ENCODE measurements around the gene LTBP1. TPM values are rescaled to one million over a fixed set of nuclear protein-coding genes. Genes with fewer than 3 reads are reported as not detected.

The LTBP1 gene
- total and polyA plus RNA-seq, 2 of the 13 experiments (the other 11 are each of a cell fraction or from before 2014, with no cell fraction given): 0.12 to 0.22 TPM

DNA sequence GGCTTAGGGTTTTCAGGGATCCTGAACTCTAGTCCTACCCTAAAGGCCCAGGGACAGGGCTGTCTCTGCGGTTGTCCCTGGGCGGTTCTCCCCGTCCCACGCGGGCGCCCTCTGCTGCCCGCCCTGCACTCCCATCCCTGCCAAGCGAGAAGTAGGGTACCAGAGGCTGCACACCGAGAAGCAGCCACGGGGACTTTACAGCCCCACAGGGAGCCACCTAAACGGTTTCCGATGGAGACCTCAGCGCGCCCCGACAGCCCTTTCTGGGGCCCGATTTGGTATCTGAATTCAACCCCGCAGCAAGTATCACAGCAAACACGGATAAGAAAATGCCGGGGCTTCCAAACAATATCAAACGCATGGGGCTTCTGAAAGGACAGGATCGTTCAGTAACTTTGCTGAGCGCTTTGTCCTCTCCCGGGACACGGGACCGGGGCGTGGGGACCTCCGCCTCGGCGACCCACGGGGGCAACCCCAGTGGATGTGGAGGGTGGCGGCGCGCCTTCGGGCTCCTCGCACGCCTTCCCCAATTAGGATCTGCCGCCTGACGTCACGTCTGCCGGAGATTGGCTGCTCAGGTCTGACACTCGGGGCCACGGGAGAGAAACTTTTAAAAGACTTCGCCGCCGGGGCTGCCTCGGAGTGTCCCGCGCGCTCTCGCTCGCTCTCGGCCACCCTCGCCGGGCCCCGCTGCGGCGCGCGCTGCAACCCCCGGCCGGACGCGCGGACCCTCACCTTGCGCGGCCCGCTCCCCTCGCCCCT, at the start of gene LTBP1 (continued):
- no peak for TF ChIP-seq SETDB1 (CRISPR knock-in tag; IDR thresholded peaks at IDR 0.05; ENCODE audit: borderline replicate concordance)
- no peak for TF ChIP-seq ZNF746 (CRISPR knock-in tag; IDR thresholded peaks at IDR 0.05)
- TF ChIP-seq ZNF598 (CRISPR knock-in tag; IDR thresholded peaks at IDR 0.05; ENCODE audit: borderline replicate concordance): 0 out of 2 replicates have a peak, but pooled peaks have one; percentile 27
- no peak for TF ChIP-seq RBM39 (IDR thresholded peaks at IDR 0.05; ENCODE audit: low read depth, low read length, poor library complexity, severe bottlenecking)
- TF ChIP-seq NFKBIZ (CRISPR knock-in tag; IDR thresholded peaks at IDR 0.05): no peak
- no peak for TF ChIP-seq ZFP82 (CRISPR knock-in tag; IDR thresholded peaks at IDR 0.05; ENCODE audit: borderline replicate concordance)
- no peak for TF ChIP-seq MED8 (CRISPR knock-in tag; IDR thresholded peaks at IDR 0.05; ENCODE audit: insufficient replicate concordance)
- no peak for TF ChIP-seq ZNF761 (CRISPR knock-in tag; conservative IDR thresholded peaks at IDR 0.05)
- peak; percentile 45; the same call in 1 of the 2 replicates for TF ChIP-seq ZNF350 (CRISPR knock-in tag; IDR thresholded peaks at IDR 0.05; ENCODE audit: borderline replicate concordance, low read depth)
- TF ChIP-seq ZNF296 (CRISPR knock-in tag; conservative IDR thresholded peaks at IDR 0.05): no peak
- TF ChIP-seq GATA4 (IDR thresholded peaks at IDR 0.05; ENCODE audit: borderline replicate concordance, low read depth): no peak
- TF ChIP-seq, protein P1, sequence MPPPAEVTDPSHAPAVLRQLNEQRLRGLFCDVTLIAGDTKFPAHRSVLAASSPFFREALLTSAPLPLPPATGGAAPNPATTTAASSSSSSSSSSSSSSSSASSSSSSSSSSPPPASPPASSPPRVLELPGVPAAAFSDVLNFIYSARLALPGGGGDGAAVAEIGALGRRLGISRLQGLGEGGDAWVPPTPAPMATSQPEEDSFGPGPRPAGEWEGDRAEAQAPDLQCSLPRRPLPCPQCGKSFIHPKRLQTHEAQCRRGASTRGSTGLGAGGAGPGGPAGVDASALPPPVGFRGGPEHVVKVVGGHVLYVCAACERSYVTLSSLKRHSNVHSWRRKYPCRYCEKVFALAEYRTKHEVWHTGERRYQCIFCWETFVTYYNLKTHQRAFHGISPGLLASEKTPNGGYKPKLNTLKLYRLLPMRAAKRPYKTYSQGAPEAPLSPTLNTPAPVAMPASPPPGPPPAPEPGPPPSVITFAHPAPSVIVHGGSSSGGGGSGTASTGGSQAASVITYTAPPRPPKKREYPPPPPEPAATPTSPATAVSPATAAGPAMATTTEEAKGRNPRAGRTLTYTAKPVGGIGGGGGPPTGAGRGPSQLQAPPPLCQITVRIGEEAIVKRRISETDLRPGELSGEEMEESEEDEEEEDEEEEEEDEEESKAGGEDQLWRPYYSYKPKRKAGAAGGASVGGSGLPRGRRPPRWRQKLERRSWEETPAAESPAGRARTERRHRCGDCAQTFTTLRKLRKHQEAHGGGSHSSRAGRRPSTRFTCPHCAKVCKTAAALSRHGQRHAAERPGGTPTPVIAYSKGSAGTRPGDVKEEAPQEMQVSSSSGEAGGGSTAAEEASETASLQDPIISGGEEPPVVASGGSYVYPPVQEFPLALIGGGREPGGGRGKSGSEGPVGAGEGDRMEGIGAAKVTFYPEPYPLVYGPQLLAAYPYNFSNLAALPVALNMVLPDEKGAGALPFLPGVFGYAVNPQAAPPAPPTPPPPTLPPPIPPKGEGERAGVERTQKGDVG (CRISPR knock-in tag; IDR thresholded peaks at IDR 0.05; ENCODE audit: borderline replicate concordance): no peak
- TF ChIP-seq ZKSCAN8 (CRISPR knock-in tag; IDR thresholded peaks at IDR 0.05; ENCODE audit: borderline replicate concordance): no peak
- TF ChIP-seq GFI1 (CRISPR knock-in tag; IDR thresholded peaks at IDR 0.05; ENCODE audit: borderline replicate concordance): no peak
- no peak for TF ChIP-seq ZNF180 (CRISPR knock-in tag; IDR thresholded peaks at IDR 0.05; ENCODE audit: borderline replicate concordance, low read depth)
- TF ChIP-seq, protein P2, sequence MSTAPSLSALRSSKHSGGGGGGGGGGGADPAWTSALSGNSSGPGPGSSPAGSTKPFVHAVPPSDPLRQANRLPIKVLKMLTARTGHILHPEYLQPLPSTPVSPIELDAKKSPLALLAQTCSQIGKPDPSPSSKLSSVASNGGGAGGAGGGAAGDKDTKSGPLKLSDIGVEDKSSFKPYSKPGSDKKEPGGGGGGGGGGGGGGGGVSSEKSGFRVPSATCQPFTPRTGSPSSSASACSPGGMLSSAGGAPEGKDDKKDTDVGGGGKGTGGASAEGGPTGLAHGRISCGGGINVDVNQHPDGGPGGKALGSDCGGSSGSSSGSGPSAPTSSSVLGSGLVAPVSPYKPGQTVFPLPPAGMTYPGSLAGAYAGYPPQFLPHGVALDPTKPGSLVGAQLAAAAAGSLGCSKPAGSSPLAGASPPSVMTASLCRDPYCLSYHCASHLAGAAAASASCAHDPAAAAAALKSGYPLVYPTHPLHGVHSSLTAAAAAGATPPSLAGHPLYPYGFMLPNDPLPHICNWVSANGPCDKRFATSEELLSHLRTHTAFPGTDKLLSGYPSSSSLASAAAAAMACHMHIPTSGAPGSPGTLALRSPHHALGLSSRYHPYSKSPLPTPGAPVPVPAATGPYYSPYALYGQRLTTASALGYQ (CRISPR knock-in tag; IDR thresholded peaks at IDR 0.05): no peak
- no peak for TF ChIP-seq SATB2 (CRISPR knock-in tag; IDR thresholded peaks at IDR 0.05)
- TF ChIP-seq HDAC6 (IDR thresholded peaks at IDR 0.05; ENCODE audit: low read depth, low read length): no peak
- no peak for TF ChIP-seq ATRX (CRISPR knock-in tag; IDR thresholded peaks at IDR 0.05; ENCODE audit: borderline replicate concordance)
- TF ChIP-seq ZKSCAN1 (IDR thresholded peaks at IDR 0.05; ENCODE audit: low read length): no peak
- TF ChIP-seq RXRB (CRISPR knock-in tag; IDR thresholded peaks at IDR 0.05; ENCODE audit: borderline replicate concordance): no peak
- no peak for TF ChIP-seq IRF2 (CRISPR knock-in tag; IDR thresholded peaks at IDR 0.05)
- TF ChIP-seq ZNF780A (CRISPR knock-in tag; IDR thresholded peaks at IDR 0.05): no peak
- TF ChIP-seq FOSL2 (CRISPR knock-in tag; IDR thresholded peaks at IDR 0.05): no peak
- TF ChIP-seq ZNF354B (CRISPR knock-in tag; IDR thresholded peaks at IDR 0.05): no peak
- no peak for TF ChIP-seq ZBTB42 (CRISPR knock-in tag; IDR thresholded peaks at IDR 0.05)
- no peak for TF ChIP-seq PPARG (CRISPR knock-in tag; conservative IDR thresholded peaks at IDR 0.05)
- no peak for TF ChIP-seq SSRP1 (CRISPR knock-in tag; IDR thresholded peaks at IDR 0.05)

Measured in HepG2 (cell line).